Heart right ventricle (tissue), 16 donors: ENCODE measurements around the gene ABHD17B. TPM values are rescaled to one million over a fixed set of nuclear protein-coding genes. Genes with fewer than 3 reads are reported as not detected.

Experiments
- ATAC-seq, 8 donors: fragments of 200-7000 bp; cut with Tn5 transposase; one replicate each; pipeline ENCODE4 v1.9.1; 2020; ENCODE audit warnings: mild to moderate bottlenecking in 8 of 8, moderate library complexity in 8 of 8, moderate number of reproducible peaks in 1 of 8
- DNase-seq, 2 donors: peaks; one replicate each; pipeline ENCODE4 v3.0.0-alpha.2; 2020
- H3K27ac ChIP-seq, 10 donors: fragments of 200-600 bp; sonication (generic) in 2 of 10; one replicate each; pipeline versions ENCODE4 v1.5.0 to v1.8.0; 2020 to 2022; ENCODE audit warnings: mild to moderate bottlenecking in 3 of 10
- H3K27me3 ChIP-seq, 7 donors: fragments of 200-600 bp; one replicate each; pipeline ENCODE4 v1.8.0; 2021 to 2022; ENCODE audit warnings: mild to moderate bottlenecking in 2 of 7
- H3K36me3 ChIP-seq, 9 donors: fragments of 200-600 bp; sonication (generic) in 1 of 9; one replicate each; pipeline versions ENCODE4 v1.5.0 to v1.8.0; 2020 to 2022; ENCODE audit warnings: mild to moderate bottlenecking in 2 of 9
- H3K4me1 ChIP-seq, 9 donors: fragments of 200-600 bp; sonication (generic) in 1 of 9; one replicate each; pipeline versions ENCODE4 v1.5.0 to v1.8.0; 2020 to 2022; ENCODE audit warnings: mild to moderate bottlenecking in 4 of 9
- H3K4me3 ChIP-seq, 10 donors: fragments of 200-600 bp; sonication (generic) in 2 of 10; one replicate each; pipeline versions ENCODE4 v1.5.0 to v1.8.0; 2020 to 2022; ENCODE audit warnings: mild to moderate bottlenecking in 7 of 10, moderate library complexity in 2 of 10
- H3K9me3 ChIP-seq, 11 donors: fragments of 200-600 bp in 10 of 11; sonication (generic) in 2 of 11; one replicate each; pipeline versions ENCODE4 v1.5.0 to v1.8.0; 2013 to 2022; ENCODE audit warnings: mild to moderate bottlenecking in 2 of 11, control low read depth in 1 of 11, moderate library complexity in 1 of 11
- WGBS, 2 donors: extraction: QIAGEN DNeasy Blood & Tissue Kit; methylation state at CpG; one replicate each; pipeline ENCODE4 v1.1.7; 2013; ENCODE audit warnings: inconsistent platforms in 1 of 2; 5-methylcytosine and 5-hydroxymethylcytosine counted together
- intact Hi-C, 10 donors: fragments of 100-400 bp; cut with DNase I; formaldehyde crosslinking; loops; one replicate each; pipeline versions ENCODE4 v1.11.1 to v1.14.2; 2022
- polyA plus RNA-seq, 2 donors: library from polyadenylated mRNA; stranded (reverse); fragments of 200-250 nt; gene quantifications; one replicate each; pipeline ENCODE4 v1.2.3, GENCODE V29; 2013
- total RNA-seq, 10 donors: library from RNA; stranded (reverse); fragmentation: NEBNext Ultra II Directional in 3 of 10; extraction: Animal tissue kit (Norgen Biotek cat#: 25700) in 3 of 10; gene quantifications; one replicate each; pipeline versions ENCODE4 v1.2.1 to v1.2.4, GENCODE V29; 2021 to 2023
- TF ChIP-seq, protein P1 (sequence below), 9 donors: fragments of 200-600 bp; sonication (generic) in 2 of 9; IDR thresholded peaks; one replicate each; pipeline versions ENCODE4 v1.5.0 to v1.8.0; 2021 to 2022; ENCODE audit warnings: antibody characterized with exemption in 9 of 9, mild to moderate bottlenecking in 5 of 9, moderate library complexity in 1 of 9
- donor health status: Arrhythmogenic right ventricular cardiomyopathy.
- donor health status: ischemic (EF 13 %, LVEDD 7.1; RV severe dilation, severe dysfunction).
- donor health status: healthy with polysubstance abuse.
- donor health status: DM: no; HTN: yes; CAD: no.
- donor health status: DM: no; HTN: no; CAD: no.
- donor health status: ischemic (EF 25% LVEDD 6.9; RV normal size, moderate dysfunction).
- donor health status: ischemic (EF 25% LVEDD 5.7; RV mildly dilated, moderate dysfunction).
- donor health status: healthy.
- donor health status: DM: yes; HTN: yes; CAD: no.
- donor health status: Ischemic cardiomyopathy.
- donor health status: ischemic (EF 35%, LVEDD 5.7; RV mildly dilated, moderate dysfunction).
- donor health status: nonischemic (EF 11% LVEDD 7.7; RV severe dilation, severe dysfunction).
- donor health status: DM: yes; HTN: yes; CAD: no.
- donor health status: PGD.
- donor health status: ischemic (EF 29% LVEDD 5.4; RV normal size, mild dysfunction).
- donor health status: nonischemic (EF 23%, LVEDD 6.1; RV moderate dilation, normal function).

The ABHD17B gene
- total and polyA plus RNA-seq, 12 donors = 2.6 to 14.8 (median 9.6) TPM

DNA sequence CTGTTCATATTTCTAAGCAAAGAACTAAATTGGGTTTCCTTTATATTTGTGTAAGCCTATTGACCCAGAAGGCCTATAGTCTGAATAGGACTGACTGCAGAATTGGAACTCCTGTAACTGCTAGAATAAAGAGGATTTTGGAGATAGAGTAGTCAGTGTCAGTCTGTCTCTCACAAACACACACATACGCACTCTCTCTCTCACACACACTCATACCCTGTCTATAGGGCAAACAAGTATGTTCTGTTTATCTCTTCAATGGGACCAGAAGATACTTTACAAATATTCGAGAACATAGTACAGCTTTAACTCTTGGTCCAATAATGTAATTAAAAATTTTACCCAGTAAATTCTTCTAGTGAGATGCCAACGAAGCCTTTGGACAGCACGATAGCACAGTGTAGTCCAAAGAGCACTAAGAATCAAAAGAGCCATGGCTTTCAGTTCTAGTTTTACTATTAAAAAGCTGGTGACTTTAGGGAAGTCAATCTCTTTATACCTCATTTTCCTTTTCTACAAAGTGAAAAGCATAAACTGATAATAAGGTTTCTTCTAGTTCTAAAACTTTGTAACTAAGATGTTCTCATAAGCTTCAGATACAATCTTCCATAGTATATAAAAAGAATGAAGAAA, 19.3 kb downstream of the ABHD17B start:
- peaks cover 0 to 48% (median 19%) of the 10 kb centered on the region in 9 donors for H3K4me1 ChIP-seq
- ATAC-seq (no peak), DNase-seq (no peak)
- intact Hi-C loops = loop anchor here in 1 of 10 donors (10.0 kb wide), 1 partner anchor 77 kb away; no protein-coding TSS in a partner anchor
- 88 to 91% methylated on average over 4 of the region's 4 CpGs for WGBS, 2 donors
- H3K9me3 ChIP-seq = no peaks in the 10 kb centered on the region
- H3K27ac ChIP-seq = no peak overlapping the region
- TF ChIP-seq, protein P1, sequence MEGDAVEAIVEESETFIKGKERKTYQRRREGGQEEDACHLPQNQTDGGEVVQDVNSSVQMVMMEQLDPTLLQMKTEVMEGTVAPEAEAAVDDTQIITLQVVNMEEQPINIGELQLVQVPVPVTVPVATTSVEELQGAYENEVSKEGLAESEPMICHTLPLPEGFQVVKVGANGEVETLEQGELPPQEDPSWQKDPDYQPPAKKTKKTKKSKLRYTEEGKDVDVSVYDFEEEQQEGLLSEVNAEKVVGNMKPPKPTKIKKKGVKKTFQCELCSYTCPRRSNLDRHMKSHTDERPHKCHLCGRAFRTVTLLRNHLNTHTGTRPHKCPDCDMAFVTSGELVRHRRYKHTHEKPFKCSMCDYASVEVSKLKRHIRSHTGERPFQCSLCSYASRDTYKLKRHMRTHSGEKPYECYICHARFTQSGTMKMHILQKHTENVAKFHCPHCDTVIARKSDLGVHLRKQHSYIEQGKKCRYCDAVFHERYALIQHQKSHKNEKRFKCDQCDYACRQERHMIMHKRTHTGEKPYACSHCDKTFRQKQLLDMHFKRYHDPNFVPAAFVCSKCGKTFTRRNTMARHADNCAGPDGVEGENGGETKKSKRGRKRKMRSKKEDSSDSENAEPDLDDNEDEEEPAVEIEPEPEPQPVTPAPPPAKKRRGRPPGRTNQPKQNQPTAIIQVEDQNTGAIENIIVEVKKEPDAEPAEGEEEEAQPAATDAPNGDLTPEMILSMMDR (IDR thresholded peaks at IDR 0.05) = no peak
- no peaks in the 10 kb centered on the region for H3K36me3 ChIP-seq
- no peak overlapping the region for H3K4me3 ChIP-seq
- H3K27me3 ChIP-seq = no peaks in the 10 kb centered on the region

DNA sequence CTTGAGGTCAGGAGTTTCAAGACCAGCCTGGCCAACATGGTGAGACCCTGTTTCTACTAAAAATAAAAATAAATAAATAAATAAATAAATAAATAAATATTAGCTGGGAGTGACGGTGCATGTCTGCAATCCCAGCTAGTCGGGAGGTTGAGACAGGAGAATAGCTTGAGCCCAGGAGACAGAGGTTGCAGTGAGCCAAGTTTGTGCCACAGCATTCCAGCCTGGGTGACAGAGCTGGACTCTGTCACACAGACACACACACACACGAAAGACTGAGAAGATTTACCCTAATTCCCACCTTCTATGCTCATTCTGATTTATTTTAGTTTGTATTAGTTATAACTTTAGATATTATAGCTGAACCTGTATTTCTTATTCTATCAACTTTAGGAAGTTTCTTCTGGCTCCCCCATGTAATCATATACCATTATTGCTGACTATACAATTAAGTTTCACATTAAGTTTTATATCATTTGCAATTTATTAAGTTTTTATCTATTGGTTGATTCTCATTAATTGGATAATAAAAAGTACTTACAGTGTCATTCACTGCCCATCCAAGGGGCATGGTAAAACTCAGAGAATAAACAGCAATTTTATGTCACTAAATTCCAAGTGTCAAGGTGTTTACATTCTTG, 20.8 kb downstream of the ABHD17B start:
- Histone ChIP-seq H3K9me3 (no peaks in the 10 kb centered on the region), H3K27me3 (no peaks in the 10 kb centered on the region), H3K27ac (no peak overlapping the region), H3K36me3 (no peaks in the 10 kb centered on the region), H3K4me3 (no peak overlapping the region), H3K4me1 (peaks cover 0 to 40% (median 12%) of the 10 kb centered on the region in 9 donors)
- TF ChIP-seq, protein P1 (IDR thresholded peaks at IDR 0.05) = no peak
- WGBS, 2 donors = 50 to 58% methylated on average over 3 of the region's 3 CpGs
- DNase-seq (no peak), ATAC-seq (no peak)
- intact Hi-C loops = loop anchor here in 1 of 10 donors (10.0 kb wide), 1 partner anchor 75 kb away; no protein-coding TSS in a partner anchor

DNA sequence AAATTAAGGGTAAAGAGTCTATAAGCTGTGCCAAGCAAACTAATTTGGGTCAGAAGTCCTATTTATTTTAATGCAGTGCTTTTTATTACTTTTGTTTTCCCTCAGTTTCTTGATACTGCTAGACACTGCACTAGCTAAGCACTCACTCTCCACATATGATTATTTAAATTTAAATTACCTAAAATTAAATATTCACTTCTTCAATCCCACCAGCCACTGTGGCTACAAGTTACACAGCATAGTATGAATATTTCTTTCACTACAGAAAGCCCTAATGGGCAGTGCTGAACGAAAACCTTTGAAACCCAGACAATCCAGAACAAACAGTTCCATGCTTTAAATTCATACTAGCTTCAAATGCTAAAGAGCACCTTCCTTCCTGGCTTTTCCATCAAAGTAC, 23.6 kb downstream of the ABHD17B start:
- H3K36me3 ChIP-seq = peaks cover 0 to 3% (median 0%) of the 10 kb centered on the region in 9 donors
- no peaks in the 10 kb centered on the region for H3K27me3 ChIP-seq
- no peak for ATAC-seq
- intact Hi-C loops = no loop called here
- 86% methylated on average over 1 of the region's 1 CpG for WGBS, 2 donors
- H3K9me3 ChIP-seq = peaks cover 0 to 24% (median 9%) of the 10 kb centered on the region in 11 donors
- no peak overlapping the region for H3K4me3 ChIP-seq
- DNase-seq = no peak
- TF ChIP-seq, protein P1 (IDR thresholded peaks at IDR 0.05) = no peak
- H3K27ac ChIP-seq = no peak overlapping the region
- H3K4me1 ChIP-seq = peaks cover 0 to 33% (median 10%) of the 10 kb centered on the region in 9 donors

DNA sequence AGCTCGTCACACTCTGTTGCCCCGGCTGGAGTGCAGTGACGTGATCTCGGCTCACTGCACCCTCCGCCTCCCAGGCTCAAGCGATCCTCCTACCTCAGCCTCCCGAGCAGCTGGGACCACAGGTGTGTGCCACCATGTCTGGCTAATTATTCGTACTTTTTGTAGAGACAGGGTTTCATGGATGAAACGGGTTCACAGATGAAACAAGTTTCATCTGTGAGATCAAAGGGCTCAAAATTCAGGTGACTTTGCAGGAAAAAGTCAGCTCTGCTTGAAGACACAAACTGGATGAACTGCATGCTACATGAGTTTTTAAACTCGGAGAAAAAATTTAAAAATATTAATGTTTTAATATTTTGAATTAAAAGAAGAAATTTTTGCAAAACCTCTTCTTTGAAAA, 24.5 kb downstream of the ABHD17B start:
- intact Hi-C loops = no loop called here
- peaks cover 0 to 32% (median 10%) of the 10 kb centered on the region in 9 donors for H3K4me1 ChIP-seq
- H3K36me3 ChIP-seq = peaks cover 0 to 6% (median 0%) of the 10 kb centered on the region in 9 donors
- H3K27me3 ChIP-seq = no peaks in the 10 kb centered on the region
- no peak overlapping the region for H3K27ac ChIP-seq
- TF ChIP-seq, protein P1 (IDR thresholded peaks at IDR 0.05) = no peak
- ATAC-seq = no peak
- WGBS, 2 donors = 97% methylated on average over 10 of the region's 10 CpGs
- H3K9me3 ChIP-seq = peaks cover 0 to 32% (median 9%) of the 10 kb centered on the region in 11 donors
- no peak for DNase-seq
- H3K4me3 ChIP-seq = no peak overlapping the region
